A549 (cell line): ENCODE data around the gene TRIP13. TPM values are rescaled to one million over a fixed set of nuclear protein-coding genes. Genes with fewer than 3 reads are reported as not detected.

Source experiments
- ATAC-seq, 2 experiments: fragments of 200-7000 bp in 1 of 2; fragments of >200 bp in 1 of 2; cut with Nextera tagmentation in 1 of 2; cut with Tn5 transposase in 1 of 2; 3 replicates each; pipeline versions ENCODE4 v1.8.0 to v1.9.1; 2018 to 2020; ENCODE audit warnings: mild to moderate bottlenecking in 1 of 2, moderate library complexity in 1 of 2
- CTCF ChIA-PET: fragments of 300-600 bp; sonication (Branson Sonifier 250); formaldehyde crosslinking; extraction: SDS; loops from one replicate; lab custom pipeline; 2021; ENCODE audit warnings: antibody characterized with exemption, inconsistent platforms; lab: Yijun Ruan, JAX
- POLR2A ChIA-PET: fragments of 350-600 bp; formaldehyde crosslinking; extraction: SDS; loops from one replicate; lab custom pipeline; 2021; ENCODE audit warnings: antibody characterized with exemption, inconsistent platforms; lab: Yijun Ruan, JAX
- DNase-seq, 2 experiments: peaks; one replicate each; pipeline versions ENCODE4 v3.0.0 to v3.0.0-alpha.2; 2011 to 2016; ENCODE audit warnings: low read depth in 1 of 2, low spot score in 1 of 2
- FAIRE-seq: peaks from 2 replicates; lab custom pipeline; 2011; peaks lifted over from hg19 to GRCh38; lab: Jason Lieb, UNC
- H3K27ac ChIP-seq, 2 experiments: fragments of >200 bp; sonication (Bioruptor Twin); formaldehyde crosslinking; 3 replicates each; pipeline ENCODE4 v1.5.1; 2016 to 2017
- H3K4me1 ChIP-seq: fragments of >200 bp; sonication (Bioruptor Twin); formaldehyde crosslinking; 3 replicates; pipeline ENCODE4 v1.6.1; 2016
- H3K4me2 ChIP-seq: fragments of >200 bp; sonication (Bioruptor Twin); formaldehyde crosslinking; 3 replicates; pipeline ENCODE4 v1.6.1; 2016
- H3K4me3 ChIP-seq: fragments of >200 bp; sonication (Bioruptor Twin); formaldehyde crosslinking; 3 replicates; pipeline ENCODE4 v1.5.1; 2016
- H3K9me3 ChIP-seq: fragments of >200 bp; sonication (Bioruptor Twin); formaldehyde crosslinking; 3 replicates; pipeline ENCODE4 v1.6.1; 2016
- ATOH8 ChIP-seq: fragments of 250-450 bp; sonication (Bioruptor Pico); IDR thresholded peaks from 2 replicates; pipeline ENCODE4 v1.5.0; 2020; ENCODE audit warnings: low read depth, mild to moderate bottlenecking, moderate library complexity
- BCL3 ChIP-seq: fragments of >200 bp; sonication (Bioruptor Twin); formaldehyde crosslinking; IDR thresholded peaks from 3 replicates; pipeline ENCODE4 v1.6.1; 2016
- CBX2 ChIP-seq: fragments of 200-600 bp; sonication (generic); IDR thresholded peaks from 2 replicates; pipeline ENCODE4 v1.6.1; 2016; ENCODE audit warnings: low read depth, mild to moderate bottlenecking, borderline replicate concordance
- CHD2 ChIP-seq: fragments of 150-350 bp; IDR thresholded peaks from 2 replicates; pipeline ENCODE4 v1.6.1; 2014; ENCODE audit warnings: low read length; ENCODE audit not compliant: partially characterized antibody
- CHD4 ChIP-seq: fragments of 200-600 bp; sonication (generic); IDR thresholded peaks from 2 replicates; pipeline ENCODE4 v1.6.1; 2016; ENCODE audit warnings: antibody characterized with exemption, mild to moderate bottlenecking, borderline replicate concordance
- EHF ChIP-seq: fragments of 250-450 bp; sonication (Bioruptor Pico); IDR thresholded peaks from 2 replicates; pipeline ENCODE4 v1.5.0; 2020; ENCODE audit warnings: mild to moderate bottlenecking
- EHMT2 ChIP-seq: fragments of 200-600 bp; sonication (generic); IDR thresholded peaks from 2 replicates; pipeline ENCODE4 v1.6.1; 2016; ENCODE audit warnings: antibody characterized with exemption, low read depth, mild to moderate bottlenecking, moderate library complexity
- EP300 ChIP-seq, 2 experiments: fragments of >200 bp; sonication (Bioruptor Twin); formaldehyde crosslinking; IDR thresholded peaks; 2 replicates in 1 of 2; 3 replicates in 1 of 2; pipeline ENCODE4 v1.6.1; 2016 to 2017
- FOSB ChIP-seq: fragments of 250-450 bp; sonication (Bioruptor Pico); IDR thresholded peaks from 2 replicates; pipeline ENCODE4 v1.5.0; 2020; ENCODE audit warnings: mild to moderate bottlenecking, moderate library complexity
- GATA3 ChIP-seq: IDR thresholded peaks from 2 replicates; pipeline ENCODE4 v1.6.1; 2012; ENCODE audit warnings: borderline replicate concordance
- HDAC2 ChIP-seq: fragments of 200-600 bp; sonication (generic); IDR thresholded peaks from 2 replicates; pipeline ENCODE4 v1.6.1; 2016
- HES2 ChIP-seq: fragments of >200 bp; sonication (Bioruptor Twin); formaldehyde crosslinking; IDR thresholded peaks from 2 replicates; pipeline ENCODE4 v1.6.1; 2016
- HOXB13 ChIP-seq: fragments of 250-450 bp; sonication (Bioruptor Pico); IDR thresholded peaks from 2 replicates; pipeline ENCODE4 v1.5.0; 2020; ENCODE audit warnings: low read depth, mild to moderate bottlenecking, moderate library complexity
- HOXB5 ChIP-seq: fragments of 250-450 bp; sonication (Bioruptor Pico); IDR thresholded peaks from 2 replicates; pipeline ENCODE4 v1.5.0; 2020; ENCODE audit warnings: mild to moderate bottlenecking, moderate library complexity
- JUN ChIP-seq, 2 experiments: fragments of >200 bp; sonication (Bioruptor Twin); formaldehyde crosslinking; IDR thresholded peaks; 2 replicates in 1 of 2; 3 replicates in 1 of 2; pipeline ENCODE4 v1.6.1; 2016 to 2017
- JUNB ChIP-seq: fragments of >200 bp; sonication (Bioruptor Twin); formaldehyde crosslinking; IDR thresholded peaks from 2 replicates; pipeline ENCODE4 v1.6.1; 2016
- KDM1A ChIP-seq: fragments of 200-600 bp; sonication (generic); IDR thresholded peaks from 2 replicates; pipeline ENCODE4 v1.6.1; 2016; ENCODE audit warnings: low read depth, mild to moderate bottlenecking
- MAX ChIP-seq: IDR thresholded peaks from 2 replicates; pipeline ENCODE4 v1.6.1; 2012
- MAZ ChIP-seq: fragments of 150-350 bp; IDR thresholded peaks from 2 replicates; pipeline ENCODE4 v1.6.1; 2014; ENCODE audit warnings: antibody characterized with exemption, low read depth, low read length, borderline replicate concordance
- MYC ChIP-seq: IDR thresholded peaks from 2 replicates; pipeline ENCODE4 v1.6.1; 2012; ENCODE audit warnings: mild to moderate bottlenecking, inconsistent platforms, low read length, improper control_type of control experiment, borderline replicate concordance
- NFE2L2 ChIP-seq: fragments of 150-350 bp; conservative IDR thresholded peaks from 2 replicates; pipeline ENCODE4 v1.6.1; 2014; ENCODE audit warnings: low read length
- PBX3 ChIP-seq: IDR thresholded peaks from 2 replicates; pipeline ENCODE4 v1.6.1; 2012
- PHF8 ChIP-seq: fragments of 200-600 bp; sonication (generic); IDR thresholded peaks from 2 replicates; pipeline ENCODE4 v1.6.1; 2016; ENCODE audit warnings: low read depth, mild to moderate bottlenecking, antibody characterized with exemption, moderate library complexity, borderline replicate concordance
- POLR2AphosphoS2 ChIP-seq: conservative IDR thresholded peaks from 2 replicates; pipeline ENCODE4 v1.6.1; 2012; ENCODE audit warnings: low read length, improper control_type of control experiment, inconsistent platforms
- RAD21 ChIP-seq, 2 experiments: fragments of >200 bp in 1 of 2; sonication (Bioruptor Twin) in 1 of 2; formaldehyde crosslinking in 1 of 2; IDR thresholded peaks in 1 of 2; conservative IDR thresholded peaks in 1 of 2; 2 replicates in 1 of 2; 3 replicates in 1 of 2; pipeline ENCODE4 v1.6.1; 2012 to 2018; ENCODE audit warnings: inconsistent platforms in 1 of 2
- RARB ChIP-seq: fragments of 250-450 bp; sonication (Bioruptor Pico); IDR thresholded peaks from 2 replicates; pipeline ENCODE4 v1.8.0; 2021; ENCODE audit warnings: mild to moderate bottlenecking, moderate library complexity
- RCOR1 ChIP-seq: fragments of 150-350 bp; IDR thresholded peaks from 2 replicates; pipeline ENCODE4 v1.6.1; 2014; ENCODE audit warnings: antibody characterized with exemption, low read length, low read depth
- REST ChIP-seq: fragments of 200-600 bp; sonication (generic); IDR thresholded peaks from 2 replicates; pipeline ENCODE4 v1.6.1; 2016; ENCODE audit warnings: antibody characterized with exemption, mild to moderate bottlenecking, moderate library complexity
- SREBF2 ChIP-seq: fragments of 450-650 bp; IDR thresholded peaks from 2 replicates; pipeline ENCODE4 v1.6.1; 2014; ENCODE audit warnings: mild to moderate bottlenecking, moderate library complexity
- TFCP2L1 ChIP-seq: fragments of 250-450 bp; sonication (Bioruptor Pico); IDR thresholded peaks from 2 replicates; pipeline ENCODE4 v1.5.0; 2021; ENCODE audit warnings: mild to moderate bottlenecking
- WGBS: methylation state at CpG from one replicate; pipeline ENCODE4 v1.1.6; 2017; ENCODE audit errors: missing lambda C conversion rate; 5-methylcytosine and 5-hydroxymethylcytosine counted together
- polyA plus RNA-seq, 4 experiments: library from polyadenylated mRNA; depleted of rRNA in 3 of 4; stranded (reverse); fragments of >200 nt; fragmentation: RNase III in 1 of 4; extraction: RNeasy Plus Mini Kit Qiagen cat#74134 plus additional on column Dnase treatment in 1 of 4; gene quantifications; 2 replicates in 3 of 4; 3 replicates in 1 of 4; pipeline ENCODE4 v1.2.3, GENCODE V29; 2011 to 2017

The TRIP13 gene
- polyA plus RNA-seq, 2 of the 4 experiments (the other 2 are of a cell fraction) = 54.0 to 62.4 TPM

GRCh38 chr5:937151-937924 lies 44.7 kb downstream of the TRIP13 start:
- ChIA-PET CTCF (interaction anchor here (0.7 to 1.8 kb wide), 9 partner anchors 17 to 1929 kb away, joined by 3 to 6 read pairs (median 4); partner anchors contain the start of gene NKD2), POLR2A (no interaction called here)
- H3K4me3 ChIP-seq = no peak overlapping the region
- no peak overlapping the region for H3K27ac ChIP-seq
- TF ChIP-seq NFE2L2 (no peak), HDAC2 (no peak), RCOR1 (no peak), EHMT2 (no peak), CHD4 (no peak), SREBF2 (no peak), BCL3 (no peak), EP300 (IDR thresholded peaks at IDR 0.05) (no peak), TFCP2L1 (CRISPR knock-in tag) (no peak), POLR2AphosphoS2 (no peak), FOSB (no peak), HES2 (no peak), CHD2 (no peak), HOXB13 (no peak), GATA3 (no peak), REST (no peak), EHF (CRISPR knock-in tag) (no peak), MAX (no peak), PHF8 (no peak), RARB (CRISPR knock-in tag) (no peak)
- no peaks in the 10 kb centered on the region for H3K4me1 ChIP-seq
- no peak for FAIRE-seq
- ATAC-seq = no peak
- H3K4me2 ChIP-seq = no peak overlapping the region
- WGBS = 63% methylated on average over 14 of the region's 14 CpGs
- DNase-seq = no peak
- H3K9me3 ChIP-seq = no peaks in the 10 kb centered on the region

- CTCF ChIA-PET = interaction anchor here (1.3 to 2.4 kb wide), 2 partner anchors 16 to 228 kb away, joined by 3 to 12 read pairs; no protein-coding TSS in a partner anchor
- H3K9me3 ChIP-seq = no peaks in the 10 kb centered on the region
- no peak for ATAC-seq
- POLR2A ChIA-PET = no interaction called here
- no peak overlapping the region for H3K4me2 ChIP-seq
- H3K4me3 ChIP-seq = no peak overlapping the region
- no peak overlapping the region for H3K27ac ChIP-seq
- no peak for FAIRE-seq
- no peak for TF ChIP-seq MAZ
- no peak for TF ChIP-seq MYC
- no peak for TF ChIP-seq RAD21 (conservative IDR thresholded peaks at IDR 0.05 in 1 of 2, IDR thresholded peaks at IDR 0.05 in 1 of 2)
- no peak for TF ChIP-seq ATOH8 (CRISPR knock-in tag)
- TF ChIP-seq MAX = no peak
- no peak for TF ChIP-seq CBX2
- TF ChIP-seq KDM1A = no peak
- TF ChIP-seq PBX3 = no peak
- no peak for TF ChIP-seq CHD4
- no peak for TF ChIP-seq HOXB5 (CRISPR knock-in tag)
- TF ChIP-seq JUNB = no peak
- TF ChIP-seq PHF8 = no peak
- TF ChIP-seq JUN (IDR thresholded peaks at IDR 0.05) = no peak
- TF ChIP-seq, all 56 proteins: peak for 0
- DNase-seq = no peak
- H3K4me1 ChIP-seq = no peaks in the 10 kb centered on the region
- WGBS = 70% methylated on average over 7 of the region's 7 CpGs
Observed at GRCh38 chr5:939368-939767, 46.7 kb downstream of the TRIP13 start.
